K562 (cell line): Measurements from ENCODE around the gene MAGI1. TPM values are rescaled to one million over a fixed set of nuclear protein-coding genes. Genes with fewer than 3 reads are reported as not detected.

Experiments used
- C11orf30 ChIP-seq: fragments of 450-650 bp; IDR thresholded peaks from 2 replicates; pipeline ENCODE4 v1.6.1; 2016; ENCODE audit warnings: low read depth, mild to moderate bottlenecking
- ELF4 ChIP-seq: fragments of 450-650 bp; formaldehyde crosslinking; IDR thresholded peaks from 2 replicates; pipeline ENCODE4 v1.4.0; 2022; ENCODE audit warnings: missing genetic modification characterization
- GTF2B ChIP-seq: IDR thresholded peaks from 2 replicates; pipeline ENCODE4 v1.6.1; 2011; ENCODE audit not compliant: insufficient read length; ENCODE audit errors: extremely low read depth
- HDAC3 ChIP-seq: fragments of 450-650 bp; IDR thresholded peaks from 2 replicates; pipeline ENCODE4 v1.6.1; 2018; ENCODE audit warnings: borderline replicate concordance, mild to moderate bottlenecking, moderate library complexity; ENCODE audit not compliant: partially characterized antibody
- HOMEZ ChIP-seq: fragments of 250-450 bp; sonication (Bioruptor Pico); IDR thresholded peaks from 2 replicates; pipeline ENCODE4 v1.4.0; 2020; ENCODE audit warnings: mild to moderate bottlenecking, moderate library complexity
- KLF13 ChIP-seq: fragments of 450-650 bp; IDR thresholded peaks from 2 replicates; pipeline ENCODE4 v1.6.1; 2016; ENCODE audit warnings: missing genetic modification characterization, low read depth, mild to moderate bottlenecking, missing compliant biosample characterization, moderate library complexity, borderline replicate concordance
- MTA1 ChIP-seq: fragments of 450-650 bp; IDR thresholded peaks from 2 replicates; pipeline ENCODE4 v1.6.1; 2017; ENCODE audit warnings: borderline replicate concordance
- PHB2 ChIP-seq: fragments of 450-650 bp; IDR thresholded peaks from 2 replicates; pipeline ENCODE4 v1.6.1; 2017; ENCODE audit warnings: low read depth
- RUNX1 ChIP-seq: sonication (generic); IDR thresholded peaks from 2 replicates; pipeline ENCODE4 v1.6.1; 2016; ENCODE audit warnings: antibody characterized with exemption, low read depth
- SNIP1 ChIP-seq: fragments of 450-650 bp; IDR thresholded peaks from 2 replicates; pipeline ENCODE4 v1.7.1; 2017; ENCODE audit warnings: low read depth, mild to moderate bottlenecking
- ZBTB5 ChIP-seq: fragments of 450-650 bp; IDR thresholded peaks from 2 replicates; pipeline ENCODE4 v1.6.1; 2017; ENCODE audit warnings: antibody characterized with exemption
- polyA plus RNA-seq, 8 experiments: library from polyadenylated mRNA; depleted of rRNA in 4 of 8; stranded (reverse) in 5 of 8; unstranded in 3 of 8; fragments of >200 nt; fragmentation: Nextera tagmentation in 2 of 8; fragmentation: Illumina TruSeq in 1 of 8; extraction: Ambion mirVana in 2 of 8; extraction: Trizol in 1 of 8; gene quantifications; 2 replicates each; pipeline versions ENCODE4 v1.2.1 to v1.2.3, GENCODE V29; 2011 to 2014; ENCODE audit warnings: inconsistent platforms in 1 of 8, missing spikeins in 1 of 8
- total RNA-seq, 7 experiments: library from RNA; depleted of rRNA in 6 of 7; stranded (reverse); fragments of >200 nt in 6 of 7; fragmentation: Illumina TruSeq in 2 of 7; extraction: Trizol in 2 of 7; gene quantifications; 2 replicates each; pipeline versions ENCODE4 v1.2.1 to v1.2.3, GENCODE V29; 2011 to 2021; ENCODE audit warnings: low replicate concordance in 1 of 7

Gene MAGI1
- total and polyA plus RNA-seq, 9 of the 15 experiments (the other 6 are each of a cell fraction or from before 2014, with no cell fraction given), result 7.8 to 59.4 (median 43.2) TPM

- no peak for TF ChIP-seq HDAC3
- TF ChIP-seq ZBTB5, result no peak
- TF ChIP-seq RUNX1, result no peak
- no peak for TF ChIP-seq ELF4 (CRISPR knock-in tag)
- TF ChIP-seq KLF13 (tag), result no peak
- no peak for TF ChIP-seq HOMEZ
- no peak for TF ChIP-seq PHB2
- no peak for TF ChIP-seq SNIP1
- no peak for TF ChIP-seq MTA1
- no peak for TF ChIP-seq C11orf30
- no peak for TF ChIP-seq GTF2B
These were observed 310.6 kb downstream of the MAGI1 start (continued) for GRCh38 chr3:65728138-65728537.
